ENCODE results near the gene TAS2R8.

The TAS2R8 gene, protein sequence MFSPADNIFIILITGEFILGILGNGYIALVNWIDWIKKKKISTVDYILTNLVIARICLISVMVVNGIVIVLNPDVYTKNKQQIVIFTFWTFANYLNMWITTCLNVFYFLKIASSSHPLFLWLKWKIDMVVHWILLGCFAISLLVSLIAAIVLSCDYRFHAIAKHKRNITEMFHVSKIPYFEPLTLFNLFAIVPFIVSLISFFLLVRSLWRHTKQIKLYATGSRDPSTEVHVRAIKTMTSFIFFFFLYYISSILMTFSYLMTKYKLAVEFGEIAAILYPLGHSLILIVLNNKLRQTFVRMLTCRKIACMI

DNA sequence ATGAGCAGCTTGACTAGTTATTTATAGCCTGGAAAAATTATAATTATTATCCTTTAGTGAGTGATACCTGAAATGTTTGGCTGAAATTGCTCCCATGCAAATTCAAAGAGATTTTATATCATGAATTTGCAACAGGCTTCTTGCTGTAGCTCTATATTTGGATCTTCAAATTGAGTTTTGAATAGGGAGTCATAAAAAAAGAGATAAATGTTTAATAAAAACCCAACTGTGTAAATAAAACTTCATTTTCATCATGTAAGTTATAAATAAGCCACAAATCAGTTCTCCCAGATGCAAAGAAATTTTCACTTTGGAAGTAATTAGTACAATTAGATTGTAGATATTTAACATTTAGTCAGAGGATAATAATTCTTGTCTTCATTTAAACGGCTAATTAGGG is at the start of gene TAS2R8:
Gene TAS2R8 (minus strand): TSS at position 101 of the 400 bp plus-strand sequence. CDS start 306 bp downstream, outside the sequence.
- Histone ChIP-seq H3K27me3 (no peaks in the 10 kb centered on the region), H3K4me3 (no peak within 1 kb of the TSS), H3K4me1 (no peaks in the 10 kb centered on the region), H3K36me3 (no peaks in the 10 kb centered on the region), H3K27ac (no peak within 1 kb of the TSS), H3K9me3 (no peaks in the 10 kb centered on the region)
- intact Hi-C loops (cut with DNase I; ENCODE audit: low total_unique reads), result no loop called here
- no peak for DNase-seq
- TF ChIP-seq, protein P1, sequence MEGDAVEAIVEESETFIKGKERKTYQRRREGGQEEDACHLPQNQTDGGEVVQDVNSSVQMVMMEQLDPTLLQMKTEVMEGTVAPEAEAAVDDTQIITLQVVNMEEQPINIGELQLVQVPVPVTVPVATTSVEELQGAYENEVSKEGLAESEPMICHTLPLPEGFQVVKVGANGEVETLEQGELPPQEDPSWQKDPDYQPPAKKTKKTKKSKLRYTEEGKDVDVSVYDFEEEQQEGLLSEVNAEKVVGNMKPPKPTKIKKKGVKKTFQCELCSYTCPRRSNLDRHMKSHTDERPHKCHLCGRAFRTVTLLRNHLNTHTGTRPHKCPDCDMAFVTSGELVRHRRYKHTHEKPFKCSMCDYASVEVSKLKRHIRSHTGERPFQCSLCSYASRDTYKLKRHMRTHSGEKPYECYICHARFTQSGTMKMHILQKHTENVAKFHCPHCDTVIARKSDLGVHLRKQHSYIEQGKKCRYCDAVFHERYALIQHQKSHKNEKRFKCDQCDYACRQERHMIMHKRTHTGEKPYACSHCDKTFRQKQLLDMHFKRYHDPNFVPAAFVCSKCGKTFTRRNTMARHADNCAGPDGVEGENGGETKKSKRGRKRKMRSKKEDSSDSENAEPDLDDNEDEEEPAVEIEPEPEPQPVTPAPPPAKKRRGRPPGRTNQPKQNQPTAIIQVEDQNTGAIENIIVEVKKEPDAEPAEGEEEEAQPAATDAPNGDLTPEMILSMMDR (IDR thresholded peaks at IDR 0.05), result no peak

DNA sequence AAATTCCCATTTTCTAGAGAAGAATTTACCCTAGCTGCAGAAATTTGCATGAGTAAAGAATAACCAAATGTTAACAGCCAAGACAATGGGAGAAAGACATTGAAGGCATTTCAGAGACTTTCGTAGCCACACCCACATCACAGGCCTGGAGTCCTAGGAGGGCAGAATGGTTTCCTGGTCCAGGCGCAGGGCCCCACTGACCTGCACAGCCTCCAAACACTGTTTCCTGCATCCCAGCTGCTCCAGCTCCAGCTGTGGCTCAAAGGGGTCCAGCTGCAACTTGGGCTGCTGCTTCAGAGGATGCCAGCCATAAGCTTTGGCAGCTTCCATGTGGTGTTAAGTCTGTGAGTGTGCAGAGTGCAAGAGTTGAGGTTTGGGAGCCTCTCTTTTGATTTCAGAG is 48.7 kb upstream of the TAS2R8 start:
- H3K4me3 ChIP-seq, result no peak overlapping the region

DNA sequence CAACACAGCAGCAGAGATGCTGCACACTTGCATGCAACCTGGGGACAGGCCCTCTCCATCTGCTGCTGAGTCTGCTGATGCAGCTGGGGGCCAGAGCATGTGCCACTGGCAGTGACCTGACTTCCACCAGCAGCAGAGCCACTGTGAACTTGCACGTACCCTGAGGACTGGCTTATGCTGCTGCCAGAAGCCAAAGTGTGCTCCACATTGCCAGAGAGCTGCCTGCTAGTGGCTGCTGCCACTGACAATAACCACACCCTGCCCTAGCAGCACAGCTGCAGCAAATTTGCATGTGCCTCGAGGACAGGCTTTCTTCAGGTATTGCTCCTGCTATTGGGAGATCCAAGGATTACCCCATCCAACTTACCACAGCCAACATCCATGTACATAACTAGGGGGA is 46.7 kb upstream of the TAS2R8 start:
- H3K27me3 ChIP-seq, result no peaks in the 10 kb centered on the region
- intact Hi-C loops (cut with DNase I; ENCODE audit: low total_unique reads), result no loop called here
- no peak overlapping the region for H3K27ac ChIP-seq
- peaks cover 0 to 19% (median 0%) of the 10 kb centered on the region in 3 donors for H3K9me3 ChIP-seq
- DNase-seq, result no peak
- no peak overlapping the region for H3K4me3 ChIP-seq
- TF ChIP-seq, protein P1 (IDR thresholded peaks at IDR 0.05), result no peak
- H3K36me3 ChIP-seq, result peaks cover 9 to 15% (median 14%) of the 10 kb centered on the region in 3 donors
- H3K4me1 ChIP-seq, result peaks cover 0 to 9% (median 0%) of the 10 kb centered on the region in 4 donors

More for the DNA sequence above, 48.7 kb upstream of the TAS2R8 start:
- H3K27ac ChIP-seq, result no peak overlapping the region
- peaks cover 0 to 24% (median 0%) of the 10 kb centered on the region in 3 donors for H3K9me3 ChIP-seq
- TF ChIP-seq, protein P1 (IDR thresholded peaks at IDR 0.05), result no peak
- H3K36me3 ChIP-seq, result peaks cover 11 to 22% (median 17%) of the 10 kb centered on the region in 3 donors
- intact Hi-C loops (cut with DNase I; ENCODE audit: low total_unique reads), result no loop called here
- no peaks in the 10 kb centered on the region for H3K27me3 ChIP-seq
- peaks cover 0 to 9% (median 0%) of the 10 kb centered on the region in 4 donors for H3K4me1 ChIP-seq
- no peak for DNase-seq

DNA sequence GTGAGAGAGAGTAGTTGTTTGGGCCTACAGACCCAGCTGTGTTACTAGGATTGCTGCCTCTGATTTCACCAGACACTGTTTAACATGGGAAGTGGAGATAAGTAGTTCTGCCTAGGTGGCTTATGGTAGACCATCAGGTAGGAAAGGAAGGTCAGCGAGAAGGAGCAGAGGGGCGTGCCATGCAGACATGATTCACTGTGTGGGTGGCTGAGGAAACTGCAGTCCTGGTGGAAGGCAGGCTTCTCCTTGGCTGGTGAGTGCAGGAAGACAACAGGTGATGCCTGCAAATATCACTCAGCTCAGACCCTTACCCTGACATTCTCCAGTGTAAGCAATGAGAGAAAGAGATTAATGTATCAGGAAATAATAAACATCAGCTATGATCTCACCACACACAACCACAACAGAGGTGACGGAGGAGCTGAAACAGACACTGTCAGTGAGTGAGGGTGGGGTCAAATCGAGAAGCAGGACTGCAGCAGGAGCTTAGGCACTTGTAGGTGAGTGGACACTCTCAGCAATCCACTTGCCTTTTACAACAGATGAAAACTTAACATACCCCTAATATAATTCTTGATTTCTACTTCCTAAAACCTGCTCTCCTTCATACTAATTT is 44.3 kb upstream of the TAS2R8 start:
- intact Hi-C loops (cut with DNase I; ENCODE audit: low total_unique reads), result no loop called here
- TF ChIP-seq, protein P1 (IDR thresholded peaks at IDR 0.05), result no peak
- no peak for DNase-seq
- peaks cover 10 to 12% (median 11%) of the 10 kb centered on the region in 3 donors for H3K36me3 ChIP-seq
- peaks cover 0 to 10% (median 0%) of the 10 kb centered on the region in 3 donors for H3K9me3 ChIP-seq
- H3K27ac ChIP-seq, result no peak overlapping the region
- peaks cover 0 to 9% (median 0%) of the 10 kb centered on the region in 4 donors for H3K4me1 ChIP-seq
- no peak overlapping the region for H3K4me3 ChIP-seq
- no peaks in the 10 kb centered on the region for H3K27me3 ChIP-seq

DNA sequence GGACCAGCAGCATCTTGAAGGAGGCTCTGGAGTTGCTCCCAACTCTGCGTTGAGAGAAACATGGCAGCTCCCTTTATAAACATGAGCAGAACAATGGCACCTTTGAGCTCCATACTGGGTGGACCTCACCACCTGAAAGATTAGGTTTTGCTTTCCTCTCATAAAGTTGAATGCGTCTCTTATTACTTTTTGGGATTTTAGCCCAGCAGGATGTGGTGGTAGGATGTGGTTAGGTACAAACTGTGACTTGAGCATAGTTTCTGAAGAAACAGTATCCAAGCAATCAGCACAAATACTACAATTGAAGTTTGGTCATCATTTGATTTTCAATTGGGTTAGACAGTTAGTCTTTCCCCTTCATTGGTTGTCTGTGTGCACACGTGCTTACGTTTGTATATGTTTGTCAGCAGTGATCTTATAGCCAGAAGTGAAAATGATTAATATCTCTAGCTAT is 42.4 kb upstream of the TAS2R8 start, which contains the start of gene PRR4:
Gene PRR4 (minus strand): TSS at position 51 of the 454 bp plus-strand sequence. CDS start 38 bp downstream, at position 13.
- H3K4me1 ChIP-seq, result peaks cover 0 to 9% (median 0%) of the 10 kb centered on the region in 4 donors
- peaks cover 4 to 13% (median 12%) of the 10 kb centered on the region in 3 donors for H3K36me3 ChIP-seq
- TF ChIP-seq, protein P1 (IDR thresholded peaks at IDR 0.05), result no peak
- no peaks in the 10 kb centered on the region for H3K9me3 ChIP-seq
- H3K27me3 ChIP-seq, result no peaks in the 10 kb centered on the region
- H3K4me3 ChIP-seq, result no peak within 1 kb of the TSS
- no peak for DNase-seq
- no peak within 1 kb of the TSS for H3K27ac ChIP-seq
- intact Hi-C loops (cut with DNase I; ENCODE audit: low total_unique reads), result no loop called here
